TTC549 (cell line): ENCODE measurements around the gene CRABP2.

ENCODE experiments used
- FAIRE-seq: peaks from 2 replicates; lab custom pipeline; 2012; peaks lifted over from hg19 to GRCh38; lab: Jason Lieb, UNC

The CRABP2 gene

DNA sequence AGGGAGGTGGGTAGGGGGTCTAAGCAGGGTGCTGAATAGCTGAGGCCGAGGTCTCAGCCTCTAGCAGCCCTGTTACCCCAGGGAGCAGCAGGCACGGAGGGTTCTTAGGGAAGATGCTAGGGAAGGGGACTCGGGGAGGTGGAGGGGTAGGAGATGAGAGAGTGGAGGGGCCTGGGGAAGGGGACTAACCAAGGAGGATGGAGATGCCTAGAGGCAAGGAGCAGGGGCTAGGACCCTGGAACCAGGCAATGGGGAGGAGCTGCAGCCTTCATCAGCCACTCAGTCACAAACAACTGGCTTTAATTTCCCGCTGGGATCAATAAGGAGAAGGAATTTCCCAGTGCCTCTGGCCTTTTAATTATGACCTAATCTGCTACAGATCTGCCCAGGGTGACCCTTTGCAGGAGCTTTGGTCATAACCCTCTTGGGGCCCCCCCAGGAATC, 2.9 kb upstream of the CRABP2 start:
- no peak for FAIRE-seq

DNA sequence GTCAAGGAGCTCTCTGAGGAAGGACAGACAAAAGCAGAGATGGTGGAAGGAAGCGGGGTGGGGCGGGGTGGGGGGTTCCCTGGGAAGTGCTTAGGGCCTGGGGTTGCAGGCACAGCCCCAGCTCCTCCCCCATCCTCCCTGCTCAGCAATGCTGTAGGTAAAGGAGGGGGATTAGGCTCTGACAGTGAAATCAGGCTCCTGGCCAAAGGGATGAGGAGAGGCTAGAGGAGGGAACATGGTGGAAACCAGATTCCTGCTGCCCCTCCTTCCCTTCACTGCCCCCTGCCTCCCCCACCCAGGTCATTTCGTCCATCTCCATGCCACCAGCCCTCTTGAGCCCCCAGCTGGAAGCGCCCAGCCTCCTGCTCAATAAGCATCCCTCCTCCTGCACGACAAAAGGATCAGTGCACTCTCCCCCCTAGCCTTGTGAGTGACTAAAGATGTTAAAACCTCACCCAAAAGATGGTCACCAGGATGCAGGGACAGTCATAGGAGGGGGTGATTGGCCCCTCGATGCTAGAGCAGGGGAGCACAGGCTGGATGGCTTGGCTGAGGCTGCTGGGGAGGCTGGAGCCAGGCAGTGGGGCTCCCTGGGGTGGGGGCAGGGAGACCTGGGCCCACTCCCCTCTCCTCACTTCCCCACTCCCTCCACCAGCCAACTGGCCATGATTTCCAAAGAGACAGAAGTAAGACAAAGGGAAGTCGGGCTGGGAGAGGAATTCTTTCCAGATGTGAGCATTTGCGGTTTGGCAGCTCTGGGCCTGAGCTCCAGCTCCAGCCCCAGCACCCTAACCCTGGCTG, 2.2 kb upstream of the CRABP2 start:
- no peak for FAIRE-seq

DNA sequence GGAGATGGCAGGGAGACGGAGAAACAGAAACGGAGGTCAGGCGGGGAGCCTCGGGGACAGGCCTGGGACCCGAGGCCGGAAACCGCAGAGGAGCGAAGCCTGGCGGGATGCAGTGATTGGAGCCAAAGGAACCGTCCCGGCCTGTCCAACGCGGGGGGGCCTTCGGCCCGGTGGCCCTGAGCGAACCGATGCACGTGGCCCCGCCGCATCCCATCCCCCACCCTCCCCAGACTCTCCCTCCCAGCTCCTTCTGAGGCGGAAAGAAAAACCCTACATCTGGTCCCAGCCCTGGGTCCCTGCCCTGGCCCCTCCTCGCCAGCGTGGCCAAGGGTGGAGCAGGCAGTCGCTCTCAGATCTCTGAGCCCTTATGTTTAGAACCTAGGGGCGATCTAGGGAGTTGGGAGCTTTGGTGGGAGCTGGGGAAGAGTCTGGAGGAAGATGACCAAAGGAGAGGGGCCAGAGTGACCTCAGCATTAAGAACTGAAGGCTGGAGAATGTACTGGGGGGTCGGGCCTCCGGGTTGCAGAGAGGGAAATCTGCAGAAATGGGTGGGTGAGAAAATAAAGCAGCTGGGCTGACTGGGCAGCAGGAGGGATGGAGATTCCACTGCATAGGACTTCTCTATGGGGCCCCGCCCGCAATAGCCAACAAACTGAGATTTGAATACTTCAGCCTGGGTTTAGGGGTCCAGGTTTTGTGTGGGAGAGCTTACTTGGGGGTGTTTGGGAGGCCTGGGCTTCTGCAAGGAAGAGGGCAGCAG, 1.5 kb upstream of the CRABP2 start:
- FAIRE-seq, result no peak

DNA sequence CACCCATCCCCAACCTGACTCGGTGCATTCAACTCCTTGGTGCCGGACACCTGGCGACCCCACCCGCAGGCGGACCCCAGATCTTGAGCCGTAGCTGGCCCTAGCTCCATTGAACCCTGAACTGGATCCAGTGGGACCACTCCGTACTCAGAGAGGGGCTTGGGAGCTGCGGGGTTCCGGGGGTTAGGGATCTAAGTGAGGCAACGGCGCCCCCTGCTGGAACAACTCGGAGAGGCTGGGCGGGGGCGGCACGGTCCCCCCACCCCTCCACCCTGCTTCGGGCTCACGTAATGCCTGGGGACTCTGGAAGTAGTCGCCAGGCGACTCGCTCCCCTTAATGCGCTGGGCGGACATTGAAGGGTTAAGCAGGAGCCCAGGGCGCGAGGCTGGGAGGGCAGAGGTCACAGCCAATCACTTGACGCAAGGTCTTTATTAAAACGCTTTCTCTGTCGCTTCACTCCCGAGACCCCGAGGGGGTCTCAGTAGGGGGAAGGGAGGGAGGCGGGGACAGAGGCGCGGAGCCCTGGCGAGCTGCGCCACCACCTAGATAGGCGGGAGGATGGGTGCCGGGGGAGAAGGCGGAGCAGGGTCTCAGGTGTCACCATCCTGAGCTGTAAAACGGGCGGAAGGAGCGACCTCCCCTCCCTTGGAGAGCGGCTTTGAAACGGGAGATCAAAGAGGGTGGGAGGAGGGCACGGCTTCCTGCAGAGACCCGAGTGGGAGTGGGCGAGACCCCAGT, 704 bp upstream of the CRABP2 start:
- peak; percentile 28 for FAIRE-seq

DNA sequence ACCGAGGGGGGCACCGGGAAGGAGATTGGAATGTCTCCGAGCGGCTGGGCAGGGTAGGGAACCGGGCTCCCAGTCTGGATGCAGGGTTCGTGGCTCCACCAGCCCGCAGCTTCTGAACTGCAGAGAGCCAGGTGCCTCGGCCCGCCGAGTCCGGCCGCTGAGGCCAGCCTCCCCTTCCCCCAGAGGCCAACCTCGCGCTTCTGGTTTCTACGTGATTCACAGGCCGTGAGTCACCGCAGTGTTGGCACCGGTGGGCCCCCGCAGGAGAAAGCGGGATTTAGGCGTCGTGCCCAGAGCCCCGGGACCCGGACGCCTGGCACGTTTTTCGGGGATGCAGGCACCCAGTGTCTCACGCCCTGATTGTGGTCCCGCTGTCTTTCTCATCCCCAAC, 458 bp downstream of the CRABP2 start:
- no peak for FAIRE-seq

DNA sequence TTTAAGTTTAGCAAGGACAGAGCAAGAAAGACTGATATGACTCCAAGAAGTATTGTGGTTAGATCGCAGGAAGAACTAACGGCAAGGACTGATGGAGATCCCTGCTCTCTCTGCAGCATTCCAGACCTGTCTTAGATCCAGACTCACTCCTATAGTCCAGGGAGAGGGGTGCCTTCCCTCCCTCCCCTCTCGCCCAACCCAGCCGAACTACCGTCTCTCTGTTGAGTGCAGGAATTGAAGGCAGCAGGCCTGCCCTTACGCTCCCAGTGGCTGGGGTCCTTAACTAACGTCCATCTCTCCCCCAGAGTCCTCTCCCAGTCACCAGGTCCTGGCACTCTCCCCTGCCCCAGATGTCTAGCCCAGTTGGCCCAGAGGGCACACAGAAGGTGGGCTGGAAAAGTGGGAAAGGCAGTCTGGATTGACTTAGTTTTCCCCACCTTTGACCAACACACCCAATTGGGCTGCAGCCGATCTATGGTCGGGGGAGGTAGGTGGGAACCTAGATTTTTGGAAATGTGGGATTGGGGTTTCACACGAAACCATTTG, 1.1 kb downstream of the CRABP2 start:
- FAIRE-seq, result no peak

DNA sequence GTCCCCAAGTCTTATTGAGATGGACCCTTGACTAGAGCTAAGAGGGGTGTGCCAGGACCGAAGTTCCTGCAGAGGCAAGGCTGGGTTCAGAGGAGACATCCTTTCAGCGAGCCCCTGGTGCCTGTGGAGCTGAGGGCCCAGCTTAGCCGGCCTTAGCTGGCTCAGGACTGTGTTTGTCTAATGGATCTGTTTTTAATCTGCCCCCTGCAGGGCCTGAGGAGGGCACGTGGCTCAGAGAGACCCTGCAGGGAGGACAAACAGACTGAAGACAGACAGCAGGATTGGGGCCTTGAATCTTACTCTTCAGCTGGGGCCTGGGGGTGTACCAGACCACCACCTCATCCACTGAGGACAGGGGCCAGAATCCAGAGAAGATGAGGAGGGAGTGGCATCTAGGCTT, 1.6 kb downstream of the CRABP2 start:
- FAIRE-seq, result no peak

DNA sequence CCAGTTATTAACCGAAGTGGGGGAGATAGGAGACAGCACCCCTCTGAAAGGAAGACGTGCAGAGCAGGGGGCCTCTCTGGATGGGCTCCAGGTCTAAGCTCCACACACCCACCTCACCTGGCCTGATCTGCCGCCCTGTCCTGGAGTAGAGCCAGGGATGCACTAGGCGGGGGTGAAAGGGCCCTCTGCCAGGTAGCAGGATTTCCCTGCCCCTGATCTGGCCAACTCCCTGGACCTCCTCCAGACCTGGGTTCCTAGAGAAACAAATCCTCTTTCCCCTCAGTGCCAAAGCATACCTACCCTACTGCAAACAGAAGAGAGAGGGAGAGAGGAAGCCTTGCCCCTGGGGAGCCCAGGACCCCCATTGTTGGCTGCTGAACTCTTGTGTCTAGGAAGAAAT, 2.0 kb downstream of the CRABP2 start:
- FAIRE-seq, result no peak

DNA sequence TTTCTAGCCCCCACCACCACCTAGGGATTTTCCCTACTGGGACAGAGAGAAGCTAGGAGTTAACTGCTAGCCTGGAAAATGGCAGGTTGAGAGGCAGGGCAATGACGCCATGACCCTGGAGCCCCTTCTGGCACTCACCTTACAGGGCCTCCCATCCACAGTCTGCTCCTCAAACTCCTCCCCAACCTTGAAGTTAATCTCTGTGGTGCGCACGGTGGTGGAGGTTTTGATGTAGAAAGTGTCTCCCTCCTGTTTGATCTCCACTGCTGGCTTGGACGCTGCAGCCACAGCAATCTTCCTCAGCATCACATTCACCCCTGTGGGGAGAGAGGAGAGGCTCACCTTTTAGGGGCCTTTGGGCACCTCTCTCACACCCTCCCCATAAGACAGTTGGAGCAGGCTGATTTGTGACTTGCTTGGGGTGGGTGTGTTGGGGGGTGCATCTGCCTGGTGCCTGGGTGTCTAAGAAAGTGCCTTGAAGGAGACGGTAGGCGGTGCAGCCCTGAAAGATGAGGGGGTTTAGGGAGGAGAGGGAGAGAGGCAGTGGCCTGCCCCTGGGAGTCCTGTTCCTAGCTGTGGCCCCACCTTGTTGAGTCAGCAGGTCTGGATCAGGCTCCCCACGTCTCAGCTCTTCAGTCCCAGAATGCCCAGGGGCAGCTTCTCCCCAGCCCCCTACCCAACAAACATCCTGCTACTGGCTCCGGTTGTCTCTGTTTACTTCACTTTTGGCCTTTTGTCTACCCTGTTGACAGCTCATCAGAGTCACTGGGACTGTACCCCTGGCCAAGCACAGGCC, 4.4 kb downstream of the CRABP2 start:
- FAIRE-seq, result no peak

DNA sequence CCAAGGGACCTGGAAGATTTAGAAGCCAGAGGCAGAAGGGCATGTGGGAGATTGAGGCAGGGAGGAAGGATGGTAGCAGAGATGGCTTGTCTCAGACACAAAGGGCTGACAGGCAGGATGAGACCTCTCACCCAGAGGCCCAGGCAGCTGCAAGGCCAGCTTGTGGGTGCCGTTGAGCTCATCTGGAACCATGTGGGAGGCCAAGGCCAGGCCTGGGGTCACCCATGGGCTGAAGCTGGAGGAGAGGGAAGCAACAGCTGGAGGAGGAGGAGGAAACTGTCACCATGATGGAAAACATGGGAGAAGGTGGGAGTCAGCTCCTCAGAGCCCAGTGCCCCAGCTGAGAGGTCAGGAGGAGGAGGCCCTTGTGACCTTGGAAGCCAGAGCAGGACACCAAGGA, 6.4 kb downstream of the CRABP2 start:
- FAIRE-seq, result no peak

DNA sequence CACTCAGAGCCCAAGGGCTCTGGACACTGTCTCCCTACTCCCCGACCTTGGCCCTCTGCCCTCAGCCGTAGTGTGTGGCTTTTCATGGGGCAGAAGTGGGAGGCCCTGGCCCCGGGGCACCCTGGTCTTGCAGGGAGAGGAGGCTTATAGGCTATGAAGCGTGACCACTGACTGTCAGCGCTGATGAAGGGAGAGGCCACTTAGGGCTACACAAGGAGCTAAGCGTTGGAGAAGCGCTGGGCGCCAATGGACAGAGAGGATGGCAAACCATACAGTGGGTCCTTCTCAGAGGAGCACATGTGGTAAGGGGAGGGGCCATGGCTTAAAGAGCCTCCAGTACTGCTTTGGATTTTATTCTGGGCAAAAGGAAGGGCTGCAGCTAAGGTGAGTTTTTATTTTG, 7.9 kb downstream of the CRABP2 start:
- no peak for FAIRE-seq

DNA sequence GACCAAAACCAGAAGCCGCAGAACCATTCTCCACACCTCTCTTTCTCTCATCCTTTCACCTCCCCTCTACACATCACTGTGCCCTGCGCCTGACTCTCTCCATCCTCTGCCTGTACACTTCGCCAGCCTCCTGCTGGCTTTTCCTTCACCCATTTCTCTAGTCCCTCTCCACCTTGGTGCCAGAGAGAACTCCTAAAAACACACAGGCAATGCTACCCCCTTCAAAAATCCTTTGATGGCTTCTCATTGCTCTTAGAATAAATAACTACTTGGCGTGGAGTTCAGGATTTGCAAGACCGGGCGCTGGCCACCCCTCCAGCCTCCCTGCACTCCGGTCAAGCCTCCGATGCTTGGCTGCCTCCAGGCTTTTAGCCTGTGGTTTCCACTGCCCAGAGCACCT, 8.6 kb downstream of the CRABP2 start:
- FAIRE-seq, result no peak

DNA sequence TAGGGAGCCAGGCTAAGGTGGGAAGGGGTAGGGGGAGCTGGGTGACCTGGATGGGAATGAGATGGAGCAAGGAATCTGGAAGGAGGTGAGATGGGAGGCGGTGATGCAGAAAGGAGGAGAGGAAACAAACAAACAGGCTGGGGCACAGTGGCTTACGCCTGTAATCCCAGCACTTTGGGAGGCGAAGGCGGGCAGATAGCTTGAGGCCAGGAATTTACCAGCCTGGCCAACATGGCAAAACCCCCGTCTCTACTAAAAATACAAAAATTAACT, 10.8 kb downstream of the CRABP2 start:
- FAIRE-seq, result no peak

DNA sequence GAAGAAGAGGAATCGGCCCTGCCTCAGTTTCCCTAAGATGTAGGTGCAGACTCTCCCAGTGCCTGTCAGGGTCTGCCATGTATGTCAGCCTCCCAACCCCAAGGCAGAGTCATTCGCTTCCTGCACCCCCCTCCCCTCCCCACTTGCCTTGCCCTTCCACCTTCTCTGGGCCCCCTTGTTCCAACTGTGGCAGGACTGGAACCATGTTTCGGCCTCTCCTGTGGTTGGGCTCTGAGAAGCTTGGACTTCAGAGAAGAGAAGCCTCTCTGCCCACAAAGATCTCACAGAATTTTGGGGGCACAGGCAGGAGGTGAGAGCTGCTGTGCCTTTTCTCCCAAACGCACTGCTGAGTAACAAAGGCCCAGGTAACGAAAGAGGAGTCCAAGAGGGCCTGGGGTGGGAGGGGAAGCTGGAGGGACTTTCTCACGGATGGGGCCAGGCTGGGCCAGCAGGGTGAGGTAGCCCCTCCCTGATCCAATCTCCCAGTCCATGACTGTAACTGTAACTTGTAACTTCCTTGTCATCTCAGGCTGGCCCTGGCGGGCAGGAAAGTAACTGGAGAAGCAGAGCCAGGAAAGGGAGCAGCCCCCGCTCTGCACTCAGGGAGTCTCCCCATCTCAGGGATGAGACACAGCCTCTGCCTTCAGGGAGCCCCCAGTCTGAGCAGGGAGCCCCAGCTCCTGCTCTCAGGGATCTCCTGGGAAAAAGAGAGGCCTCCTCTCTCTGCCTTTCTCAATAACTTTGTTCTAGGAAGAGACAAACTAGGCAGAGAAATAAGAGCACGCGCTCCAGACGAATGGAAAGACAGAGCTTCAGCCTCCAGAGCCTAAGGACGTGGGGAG, 11.3 kb downstream of the CRABP2 start:
- no peak for FAIRE-seq

DNA sequence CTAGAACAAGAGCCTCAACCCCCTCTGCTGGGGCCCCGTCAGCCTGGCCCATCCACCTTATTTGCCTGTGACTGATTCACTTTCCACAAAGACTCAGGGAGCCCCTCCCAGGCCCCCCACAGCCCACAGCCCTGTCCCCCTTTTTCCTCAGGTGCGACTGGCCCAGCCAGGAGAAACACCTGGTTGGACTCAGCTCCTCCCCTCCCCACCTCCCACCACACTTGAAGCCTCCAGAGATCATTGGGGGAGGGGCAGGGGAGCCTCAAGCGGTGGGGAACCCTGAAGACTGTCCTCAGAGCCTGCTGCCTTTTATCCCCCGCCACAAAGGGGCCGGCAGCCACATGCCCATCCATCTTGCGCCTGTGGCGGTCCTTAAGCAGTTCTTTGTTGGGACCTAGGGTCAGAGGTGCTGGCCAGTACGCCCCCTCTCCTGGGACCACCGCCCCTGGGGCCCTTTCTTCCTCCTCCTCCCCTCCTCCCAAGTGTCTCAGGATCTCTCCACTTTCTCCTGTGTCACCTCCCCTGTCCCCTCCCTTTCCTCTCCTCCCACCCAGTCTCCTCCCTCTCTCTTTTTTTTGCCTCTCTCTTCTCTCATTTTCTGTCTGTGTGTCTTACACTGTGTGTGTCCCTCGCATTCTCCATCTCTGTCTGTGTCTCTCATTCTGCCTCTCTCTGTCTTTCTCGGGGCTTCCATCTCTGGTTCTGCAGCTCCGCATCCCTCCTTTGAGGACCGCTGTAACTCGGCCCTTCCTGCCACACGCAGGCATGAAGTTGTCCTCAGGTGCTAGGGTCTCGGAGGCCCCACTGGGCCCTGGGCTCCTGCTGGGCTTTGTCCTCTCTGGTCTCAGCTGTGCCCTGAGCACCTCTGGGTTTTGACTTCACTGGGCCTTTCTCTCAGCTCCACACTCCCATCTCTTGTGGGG, 12.2 kb downstream of the CRABP2 start:
- no peak for FAIRE-seq

DNA sequence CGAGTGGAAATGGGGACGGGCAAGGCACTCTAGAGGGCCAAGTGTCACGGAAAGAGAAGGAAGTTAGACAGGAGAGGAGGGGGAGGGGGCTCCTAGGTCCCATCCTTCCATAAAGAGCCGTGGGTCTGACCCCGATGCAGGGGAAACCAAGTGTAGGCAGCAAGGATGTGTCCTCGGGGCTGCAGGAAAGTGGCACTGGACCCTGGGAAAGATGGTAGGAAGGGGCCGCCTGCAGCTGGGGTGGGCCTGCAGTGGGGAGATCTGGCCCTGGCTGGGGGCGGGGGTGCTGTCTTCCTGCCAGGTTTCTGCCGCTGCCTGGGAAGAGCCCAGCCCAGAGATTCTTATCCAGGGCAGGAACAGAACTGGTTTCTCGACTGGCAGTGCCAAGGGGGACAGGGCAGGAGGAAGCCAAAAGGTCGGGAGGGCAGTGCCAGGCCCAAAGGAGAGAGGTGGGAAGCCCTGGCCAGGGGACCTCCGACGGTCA, 12.9 kb downstream of the CRABP2 start:
- no peak for FAIRE-seq

DNA sequence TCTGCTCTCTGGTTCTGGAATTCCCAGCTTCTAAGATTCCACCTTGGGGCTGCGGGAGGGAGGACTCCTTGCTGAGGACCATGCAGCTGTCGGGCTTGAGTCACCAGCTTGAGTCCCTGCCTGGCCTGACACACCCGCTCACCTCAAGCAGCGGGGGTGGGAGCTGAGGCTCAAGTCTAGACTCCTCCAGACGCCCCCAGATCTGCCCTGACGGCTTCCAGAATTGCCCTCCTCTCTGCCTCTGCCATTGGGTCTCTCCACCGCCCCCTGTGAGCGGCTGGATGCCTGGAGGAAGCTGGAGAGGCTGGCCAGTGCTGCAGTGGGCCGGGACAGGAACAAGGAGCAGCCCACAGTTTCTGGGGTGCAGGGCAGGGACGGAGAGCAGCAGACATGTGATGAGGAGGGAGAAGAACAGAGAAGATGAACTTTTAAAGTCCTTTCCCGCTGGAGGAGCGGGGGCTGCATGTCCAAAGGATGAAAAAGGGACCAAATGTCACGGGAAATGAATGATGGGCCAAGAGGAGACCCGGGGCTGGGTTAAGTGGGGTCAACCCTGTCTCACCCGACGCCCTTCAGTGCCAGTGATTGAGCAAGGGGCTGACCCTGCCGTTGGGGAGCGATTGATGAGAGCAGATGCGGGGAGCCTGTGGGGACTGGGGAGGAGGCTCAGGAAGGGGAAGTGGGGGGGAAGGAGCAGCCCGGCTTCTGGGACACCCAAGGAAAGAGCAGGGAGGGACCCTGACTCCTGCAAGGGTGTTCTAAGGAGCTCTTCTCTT, 13.5 kb downstream of the CRABP2 start:
- FAIRE-seq, result no peak

DNA sequence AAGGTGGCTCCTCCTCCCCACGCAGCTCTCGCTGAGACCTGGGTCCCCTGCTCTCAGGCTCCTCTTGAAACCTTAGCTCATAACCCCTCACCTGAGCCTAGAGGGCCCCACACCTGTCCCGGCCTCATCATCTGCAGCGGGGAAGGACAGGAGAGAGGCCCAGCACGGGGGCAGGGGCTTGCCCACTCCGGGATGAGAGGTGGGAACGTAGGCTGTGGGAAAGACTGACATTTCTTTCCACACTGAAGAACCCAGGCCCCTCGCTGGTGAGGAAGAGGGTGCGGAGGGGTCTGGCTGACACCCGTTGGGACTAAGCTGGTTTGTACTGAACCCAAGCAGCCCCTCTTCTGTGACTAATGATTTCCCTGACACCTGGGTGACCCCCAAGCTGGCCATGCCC, 14.2 kb downstream of the CRABP2 start:
- no peak for FAIRE-seq

DNA sequence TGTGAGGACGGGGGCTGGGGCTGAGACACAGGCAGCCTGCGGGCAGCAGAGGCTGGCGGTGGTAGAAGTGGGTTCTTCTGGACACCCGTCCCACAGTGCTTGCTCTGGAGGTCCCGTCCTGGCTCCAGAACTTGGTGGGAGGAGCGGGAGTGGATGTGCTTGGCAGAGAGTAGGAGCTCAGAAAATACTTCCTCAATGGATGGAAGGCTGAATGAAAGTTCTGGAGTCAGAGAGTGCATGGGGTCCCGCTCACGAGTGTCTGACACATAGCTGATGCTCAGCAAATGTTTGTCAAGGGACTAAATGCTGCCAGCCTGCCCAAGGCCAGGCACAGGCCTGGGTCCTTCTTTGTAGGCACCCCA, 14.7 kb downstream of the CRABP2 start:
- no peak for FAIRE-seq
